Activated CD4-positive, alpha-beta T cell treated with anti-CD3 and anti-CD28 coated beads, Interleukin-2, amount 50 U/mL, for 24 hours (primary cell): ENCODE measurements around the gene SERTAD2.

Source experiments
- DNase-seq, 2 donors: peaks; one replicate each; pipeline ENCODE4 v3.0.0-alpha.2; 2020; ENCODE audit warnings: low read depth in 1 of 2, low spot score in 1 of 2

SERTAD2 gene

GRCh38 chr2:64630752-64631151 is 23.0 kb downstream of the SERTAD2 start:
- DNase-seq, result no peak

- DNase-seq, result no peak
These were observed 23.8 kb downstream of the SERTAD2 start for GRCh38 chr2:64629875-64630274.

- DNase-seq, result no peak
These were observed 24.4 kb downstream of the SERTAD2 start for GRCh38 chr2:64629329-64629781.

- no peak for DNase-seq
These were observed 25.6 kb downstream of the SERTAD2 start for GRCh38 chr2:64627860-64628841.

GRCh38 chr2:64626963-64627760 is 26.6 kb downstream of the SERTAD2 start:
- DNase-seq, result no peak

GRCh38 chr2:64626146-64626809 is 27.4 kb downstream of the SERTAD2 start:
- no peak for DNase-seq

GRCh38 chr2:64625299-64626145 is 28.2 kb downstream of the SERTAD2 start:
- DNase-seq, result no peak

- DNase-seq, result no peak
These were observed 28.9 kb downstream of the SERTAD2 start for GRCh38 chr2:64624862-64625261.

GRCh38 chr2:64624108-64624610 is 29.6 kb downstream of the SERTAD2 start:
- DNase-seq, result no peak

- no peak for DNase-seq
These were observed 30.4 kb downstream of the SERTAD2 start for GRCh38 chr2:64623242-64623850.

GRCh38 chr2:64622443-64623241 is 31.1 kb downstream of the SERTAD2 start:
- no peak for DNase-seq

- no peak for DNase-seq
These were observed 33.1 kb downstream of the SERTAD2 start for GRCh38 chr2:64620661-64621060.

- DNase-seq, result no peak
These were observed 36.0 kb downstream of the SERTAD2 start for GRCh38 chr2:64617631-64618151.

GRCh38 chr2:64615844-64616536 is 37.7 kb downstream of the SERTAD2 start:
- DNase-seq, result no peak

- DNase-seq, result no peak
These were observed 38.4 kb downstream of the SERTAD2 start for GRCh38 chr2:64615192-64615763.

GRCh38 chr2:64613276-64613675 is 40.4 kb downstream of the SERTAD2 start:
- DNase-seq, result no peak

- no peak for DNase-seq
These were observed 41.0 kb downstream of the SERTAD2 start for GRCh38 chr2:64612575-64613195.
